Left kidney (tissue), 2 donors: ENCODE measurements around the gene TFF3. TPM values are rescaled to one million over a fixed set of nuclear protein-coding genes. Genes with fewer than 3 reads are reported as not detected.
A peak's percentile ranks its signal among the peaks of the same experiment; 100 is the strongest.

Source experiments
- DNase-seq: peaks from one replicate; pipeline ENCODE4 v3.0.0-alpha.2; 2013
- polyA plus RNA-seq: library from polyadenylated mRNA; unstranded; fragments of 120-200 nt; gene quantifications from one replicate; pipeline ENCODE4 v1.2.1, GENCODE V29; 2013; ENCODE audit not compliant: insufficient read length

TFF3 gene
- polyA plus RNA-seq, 1 donor, result 3.0 TPM

DNA sequence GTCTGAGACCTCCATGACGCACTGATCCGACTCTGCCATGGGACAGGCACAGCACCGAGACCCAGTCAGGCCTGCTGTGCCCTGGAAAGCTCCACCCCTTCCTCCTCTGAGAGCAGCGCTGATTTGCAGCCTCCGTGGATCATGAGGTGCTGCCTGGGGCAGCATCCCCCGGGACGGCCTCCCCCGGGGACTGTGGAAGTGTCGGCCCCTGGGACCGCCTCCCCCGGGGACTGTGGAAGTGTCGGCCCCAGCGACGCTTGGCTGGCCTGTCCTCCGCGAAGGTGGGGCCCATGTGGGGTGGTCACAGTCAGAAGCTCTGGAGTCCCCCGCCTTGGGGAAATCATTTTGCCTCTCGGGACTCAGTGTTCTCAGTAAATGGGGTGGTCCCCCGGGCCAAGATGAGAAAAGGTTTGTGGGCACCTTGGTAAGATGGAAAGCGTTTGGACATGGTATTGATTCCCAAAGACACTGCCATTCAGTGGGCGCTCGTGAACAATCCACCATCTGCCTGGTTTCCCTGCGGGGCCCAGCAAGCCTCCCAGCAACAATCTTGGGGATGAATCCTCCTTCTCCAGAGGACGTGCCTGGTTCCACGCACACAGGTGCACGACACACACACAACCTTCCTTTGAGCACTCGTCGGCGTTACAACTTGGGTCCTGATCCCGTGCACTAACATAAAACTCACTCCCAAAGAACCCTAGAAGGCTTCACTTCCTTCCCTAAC, 32.6 kb upstream of the TFF3 start:
- DNase-seq, result no peak

GRCh38 chr21:42346866-42347600, 31.8 kb upstream of the TFF3 start:
- DNase-seq, result no peak

DNA sequence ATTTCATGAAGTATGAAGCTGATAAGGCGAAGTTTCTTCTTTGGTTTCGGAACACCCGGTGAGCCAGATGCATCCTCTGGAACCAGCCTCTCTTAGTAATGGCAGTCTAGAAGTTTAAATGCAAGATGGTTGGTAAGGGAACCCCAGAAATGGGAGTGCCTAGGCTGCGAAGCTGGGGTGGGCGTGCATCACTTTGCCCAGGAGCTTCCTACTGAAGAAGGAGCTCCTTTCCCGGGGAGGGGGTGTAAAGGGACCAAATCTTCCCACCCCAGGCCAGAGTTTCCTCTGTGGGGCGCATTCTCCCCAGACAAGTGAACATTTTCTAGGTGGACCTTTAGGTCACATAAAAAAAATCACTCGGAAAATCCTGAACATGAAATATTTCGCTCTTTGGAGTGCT, 31.2 kb upstream of the TFF3 start:
- DNase-seq, result no peak

DNA sequence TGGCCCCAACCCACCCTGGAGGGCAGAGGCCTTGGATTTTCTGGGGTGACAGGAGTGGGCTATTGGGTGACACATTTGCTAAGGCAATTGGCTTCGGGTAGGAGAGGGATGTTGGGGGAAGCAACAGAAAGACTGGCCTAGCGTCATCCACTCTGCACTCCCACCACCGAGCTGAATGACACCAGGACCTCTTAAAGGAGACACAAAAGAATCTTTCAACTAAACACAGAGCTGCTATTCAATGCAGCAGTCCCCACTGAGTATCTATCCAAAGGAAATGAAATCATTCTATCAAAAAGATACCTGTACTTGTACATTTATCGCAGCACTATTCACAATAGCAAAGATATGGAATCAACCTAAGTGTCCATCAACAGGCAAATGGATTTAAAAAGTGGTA, 29.4 kb upstream of the TFF3 start:
- DNase-seq, result no peak

DNA sequence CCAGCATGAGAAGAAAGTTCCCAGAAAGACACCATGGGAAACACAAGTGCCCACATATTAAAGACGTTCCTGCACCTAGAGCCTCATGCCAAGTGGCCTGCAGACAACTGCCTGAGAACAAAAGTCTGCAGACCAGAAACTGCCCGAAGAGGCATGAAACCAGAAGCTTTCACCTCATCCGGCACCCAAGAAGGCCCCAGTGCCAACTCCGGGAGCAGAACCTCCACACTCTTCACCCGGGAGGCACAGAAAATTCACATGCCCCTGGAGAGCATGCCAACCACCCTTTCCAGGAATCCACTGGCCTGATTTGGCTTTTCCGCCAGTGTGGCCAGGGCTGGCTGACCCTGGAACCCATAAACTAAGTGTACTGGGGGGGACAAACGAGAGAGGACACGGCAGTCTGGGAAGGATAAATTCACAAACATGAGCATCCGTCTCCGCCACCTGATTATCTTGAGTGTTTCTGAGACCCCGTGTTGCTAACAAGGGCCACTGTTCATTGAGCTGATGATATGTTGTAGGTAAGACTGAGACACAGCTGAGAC, 28.8 kb upstream of the TFF3 start:
- DNase-seq, result no peak

GRCh38 chr21:42343556-42343955, 28.3 kb upstream of the TFF3 start:
- no peak for DNase-seq

GRCh38 chr21:42343101-42343500, 27.9 kb upstream of the TFF3 start:
- no peak for DNase-seq

GRCh38 chr21:42341776-42342542, 26.8 kb upstream of the TFF3 start:
- no peak for DNase-seq

GRCh38 chr21:42340187-42341050, 25.2 kb upstream of the TFF3 start:
- no peak for DNase-seq

GRCh38 chr21:42338729-42339715, 23.8 kb upstream of the TFF3 start:
- no peak for DNase-seq

GRCh38 chr21:42337830-42338728, 22.9 kb upstream of the TFF3 start:
- peak; percentile 86 for DNase-seq

- no peak for DNase-seq
Observed at GRCh38 chr21:42337276-42337675, 22.1 kb upstream of the TFF3 start.

DNA sequence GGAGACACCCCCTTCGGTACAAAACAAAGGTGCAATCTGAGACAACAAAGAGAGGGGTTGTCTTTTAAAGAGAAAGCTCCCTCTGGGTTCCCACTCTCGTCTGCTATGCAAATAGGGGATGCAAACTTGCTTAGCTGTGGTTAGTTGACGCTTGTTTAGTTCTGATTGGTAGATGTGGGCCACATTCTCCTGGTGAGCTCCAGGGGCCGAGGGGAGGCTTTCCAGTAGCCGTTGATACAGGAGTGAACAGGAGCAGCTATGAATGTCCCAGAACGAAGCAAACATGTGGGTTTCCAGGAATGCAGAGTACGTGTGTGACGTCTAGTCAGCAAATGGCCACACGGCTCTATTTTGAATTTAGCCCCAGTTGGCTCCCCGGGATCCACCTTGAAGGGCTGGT, 20.8 kb upstream of the TFF3 start:
- peak; percentile 24 for DNase-seq

GRCh38 chr21:42332557-42333317, 17.5 kb upstream of the TFF3 start:
- no peak for DNase-seq

DNA sequence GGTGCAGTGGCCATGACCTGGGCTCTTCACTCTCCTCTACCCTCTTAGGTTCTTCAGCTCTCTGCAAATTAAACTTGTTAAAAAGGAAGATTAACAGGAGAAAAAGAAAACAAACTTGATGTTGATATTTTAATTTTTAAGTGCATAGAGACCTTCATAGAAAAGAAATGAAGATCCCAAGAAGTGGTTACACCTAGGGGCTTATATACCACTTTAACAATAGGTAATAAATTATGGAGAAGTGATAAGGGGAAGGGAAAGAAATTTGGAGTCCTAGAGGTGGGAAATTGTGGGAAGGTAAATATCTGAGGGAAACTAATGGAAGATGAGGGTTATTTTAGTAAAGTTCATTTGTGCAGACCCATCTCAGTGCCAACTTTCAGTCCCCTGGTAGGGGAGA, 16.5 kb upstream of the TFF3 start:
- DNase-seq, result no peak

DNA sequence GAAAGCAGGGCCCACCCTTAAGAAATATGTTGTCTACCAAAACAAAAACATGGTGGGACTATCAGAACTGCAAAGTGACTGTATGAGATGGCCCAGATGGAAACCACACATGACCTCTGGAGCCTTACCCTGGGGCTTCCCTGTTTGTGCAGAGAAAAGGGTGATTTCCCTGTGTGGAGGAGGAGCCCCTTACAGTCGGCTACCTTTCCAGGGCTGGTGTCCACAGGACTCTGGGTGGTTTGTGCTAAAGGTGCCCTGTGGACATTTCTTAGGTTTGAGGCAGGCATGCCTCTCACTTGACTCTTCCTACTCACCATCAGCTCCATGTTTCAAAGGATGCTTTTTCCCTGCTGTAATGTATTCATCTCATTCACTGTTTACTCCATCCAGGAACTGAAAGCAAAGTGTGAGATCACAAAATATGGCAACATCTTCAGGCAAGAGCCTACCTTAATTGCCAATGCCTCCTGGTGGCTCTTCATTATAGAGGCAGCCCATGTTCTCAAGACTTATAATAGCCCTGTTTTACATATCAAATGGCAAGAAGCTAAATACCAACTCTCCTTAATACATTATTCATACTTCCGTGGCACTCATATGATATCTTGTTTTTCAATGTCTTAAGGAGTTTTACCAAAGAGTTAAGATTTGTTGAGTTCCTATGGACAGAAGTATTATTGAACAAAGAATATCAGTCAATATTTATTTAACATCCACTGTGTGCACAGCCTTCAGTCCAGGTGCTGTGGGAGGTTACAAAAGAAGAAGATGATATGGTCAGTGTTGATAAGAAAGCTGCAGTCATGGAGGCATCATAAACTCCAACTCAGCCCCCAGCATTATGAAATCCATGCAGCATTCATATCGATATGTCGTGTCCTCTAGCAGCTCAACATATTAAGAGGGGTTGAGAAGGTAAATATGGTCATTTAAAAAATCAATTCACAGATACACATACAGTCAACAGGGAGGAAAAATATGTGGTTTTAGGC, 15.5 kb upstream of the TFF3 start:
- no peak for DNase-seq

GRCh38 chr21:42324896-42325295, 9.7 kb upstream of the TFF3 start:
- no peak for DNase-seq
